Measurements from ENCODE around the gene BRICD5. TPM values are rescaled to one million over a fixed set of nuclear protein-coding genes. Genes with fewer than 3 reads are reported as not detected.

BRICD5 gene
- total RNA-seq, 4 donors from 2014 or later = 0.72 to 10.3 (median 3.5) TPM

DNA sequence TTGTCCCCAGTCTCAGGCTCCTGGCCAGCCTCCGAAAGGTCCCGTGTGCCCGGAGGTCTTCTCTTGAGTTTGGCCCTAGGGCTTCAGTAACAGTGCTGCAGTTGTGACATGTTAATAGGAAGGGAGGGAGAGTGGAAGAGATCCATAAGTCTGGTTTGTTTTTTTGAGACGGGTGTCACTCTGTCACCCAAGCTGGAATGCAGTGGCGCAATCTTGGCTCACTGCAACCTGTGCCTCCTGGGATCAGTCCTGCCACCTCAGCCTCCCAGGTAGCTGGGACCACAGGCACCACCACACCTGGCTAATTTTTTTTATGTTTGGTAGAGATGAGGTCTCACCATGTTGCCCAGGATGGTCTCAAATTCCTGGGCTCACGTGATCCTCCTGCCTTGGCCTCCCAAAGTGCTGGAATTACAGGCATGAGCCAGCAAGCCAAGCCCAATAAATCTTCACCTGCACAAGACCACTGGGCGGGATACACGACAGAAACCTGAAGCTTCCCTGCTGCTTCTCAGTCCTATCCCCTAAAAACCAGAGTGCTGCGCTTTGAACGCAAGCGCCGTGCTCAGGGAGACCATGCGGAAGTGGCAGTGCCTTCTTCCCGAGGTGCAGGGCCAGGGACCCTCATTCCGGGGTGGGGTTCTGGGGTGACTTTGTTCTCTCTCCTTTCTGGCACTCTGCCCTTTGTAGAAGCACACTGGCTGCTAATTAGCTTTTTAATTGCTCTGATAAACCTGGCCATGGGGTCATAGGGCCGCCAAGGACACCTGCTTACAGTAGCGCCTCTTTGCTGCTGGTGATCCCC lies 44.2 kb downstream of the BRICD5 start:
- Histone ChIP-seq H3K9me3 (no peaks in the 10 kb centered on the region), H3K4me1 (peaks cover 0 to 32% (median 8%) of the 10 kb centered on the region in 3 donors), H3K4me3 (no peak overlapping the region), H3K27ac (no peak overlapping the region), H3K36me3 (peaks cover 0 to 69% of the 10 kb centered on the region in 2 donors), H3K27me3 (no peaks in the 10 kb centered on the region)
- 81 to 100% methylated on average over 1 to 3 of the region's 17 CpGs for WGBS, 2 donors (ENCODE audit: low coverage in 1 of 2)
- no peak for TF ChIP-seq POLR2A (IDR thresholded peaks at IDR 0.05)
- no peak for TF ChIP-seq EP300 (IDR thresholded peaks at IDR 0.05)
- TF ChIP-seq POLR2AphosphoS5 (IDR thresholded peaks at IDR 0.05) = no peak
- TF ChIP-seq, protein P1, sequence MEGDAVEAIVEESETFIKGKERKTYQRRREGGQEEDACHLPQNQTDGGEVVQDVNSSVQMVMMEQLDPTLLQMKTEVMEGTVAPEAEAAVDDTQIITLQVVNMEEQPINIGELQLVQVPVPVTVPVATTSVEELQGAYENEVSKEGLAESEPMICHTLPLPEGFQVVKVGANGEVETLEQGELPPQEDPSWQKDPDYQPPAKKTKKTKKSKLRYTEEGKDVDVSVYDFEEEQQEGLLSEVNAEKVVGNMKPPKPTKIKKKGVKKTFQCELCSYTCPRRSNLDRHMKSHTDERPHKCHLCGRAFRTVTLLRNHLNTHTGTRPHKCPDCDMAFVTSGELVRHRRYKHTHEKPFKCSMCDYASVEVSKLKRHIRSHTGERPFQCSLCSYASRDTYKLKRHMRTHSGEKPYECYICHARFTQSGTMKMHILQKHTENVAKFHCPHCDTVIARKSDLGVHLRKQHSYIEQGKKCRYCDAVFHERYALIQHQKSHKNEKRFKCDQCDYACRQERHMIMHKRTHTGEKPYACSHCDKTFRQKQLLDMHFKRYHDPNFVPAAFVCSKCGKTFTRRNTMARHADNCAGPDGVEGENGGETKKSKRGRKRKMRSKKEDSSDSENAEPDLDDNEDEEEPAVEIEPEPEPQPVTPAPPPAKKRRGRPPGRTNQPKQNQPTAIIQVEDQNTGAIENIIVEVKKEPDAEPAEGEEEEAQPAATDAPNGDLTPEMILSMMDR (IDR thresholded peaks at IDR 0.05) = no peak
- no peak for ATAC-seq

DNA sequence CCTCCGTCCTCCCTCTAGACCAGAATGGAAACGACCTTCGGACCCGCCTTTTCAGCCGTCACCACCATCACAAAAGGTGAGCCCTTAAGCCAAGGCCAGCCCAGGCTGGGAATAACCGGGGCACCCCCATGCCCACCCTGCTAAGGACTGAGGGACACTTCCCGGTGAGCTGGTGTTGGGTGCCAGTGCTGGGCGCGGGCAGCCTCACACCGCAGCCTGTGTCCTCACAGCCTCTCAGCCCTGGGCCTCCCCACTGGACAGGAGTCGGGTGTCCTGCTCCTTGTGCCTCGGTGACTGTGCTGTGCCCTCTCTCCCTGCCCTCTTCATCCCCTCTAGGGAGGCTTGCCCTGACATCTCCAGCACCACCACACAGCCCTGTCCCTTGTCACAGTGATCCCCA lies 44.8 kb downstream of the BRICD5 start:
- Histone ChIP-seq H3K4me3 (no peak overlapping the region), H3K9me3 (no peaks in the 10 kb centered on the region), H3K36me3 (peaks cover 0 to 63% of the 10 kb centered on the region in 2 donors), H3K27me3 (no peaks in the 10 kb centered on the region), H3K4me1 (peaks cover 0 to 38% (median 8%) of the 10 kb centered on the region in 3 donors), H3K27ac (no peak overlapping the region)
- no peak for ATAC-seq
- TF ChIP-seq EP300 (IDR thresholded peaks at IDR 0.05) (no peak), POLR2A (IDR thresholded peaks at IDR 0.05) (no peak), POLR2AphosphoS5 (IDR thresholded peaks at IDR 0.05) (no peak)
- TF ChIP-seq, protein P1 (IDR thresholded peaks at IDR 0.05) = no peak
- 100% methylated on average over 2 of the region's 12 CpGs; no CpG with 5 or more reads in 1 of the 2 donors for WGBS, 2 donors (ENCODE audit: low coverage in 1 of 2)

DNA sequence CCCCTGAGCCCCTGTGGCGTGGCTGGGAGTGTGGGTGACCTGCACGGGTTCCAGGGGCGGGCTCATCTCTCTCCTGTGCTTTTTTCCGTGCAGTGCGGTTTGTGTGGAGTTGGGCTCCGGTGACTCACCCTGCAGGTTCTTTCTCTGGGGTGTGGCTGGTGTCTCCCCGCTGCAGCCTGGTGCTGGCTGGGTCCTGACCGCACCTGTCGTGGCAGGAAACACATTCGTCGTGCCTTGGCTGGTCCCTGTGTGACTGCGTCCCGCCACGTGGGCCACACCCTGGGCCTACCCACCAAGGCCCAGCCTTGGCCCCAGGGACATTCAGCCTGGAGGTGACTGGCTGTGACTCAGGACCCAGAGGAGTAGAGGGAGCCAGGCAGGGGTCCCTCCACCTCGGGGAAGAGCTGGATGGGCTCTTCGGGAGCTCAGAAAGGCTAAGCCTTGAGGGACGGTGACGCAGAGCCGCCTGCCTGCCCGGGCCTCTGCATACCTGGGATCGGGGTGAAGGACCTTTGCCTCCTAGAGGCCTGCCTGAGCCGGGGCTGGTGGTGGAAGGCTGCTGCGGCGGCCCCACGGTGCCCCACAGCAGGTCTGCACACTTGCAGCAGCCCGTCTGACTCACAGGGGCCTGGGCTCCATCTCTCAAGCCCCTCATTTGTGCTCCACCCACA lies 47.3 kb downstream of the BRICD5 start:
- Histone ChIP-seq H3K27ac (peak overlapping the region in 3 of 4 donors; percentile 11 to 95 (median 94)), H3K9me3 (no peaks in the 10 kb centered on the region), H3K4me1 (peaks cover 3 to 54% (median 28%) of the 10 kb centered on the region in 3 donors), H3K27me3 (no peaks in the 10 kb centered on the region), H3K36me3 (peaks cover 0 to 38% of the 10 kb centered on the region in 2 donors), H3K4me3 (no peak overlapping the region)
- TF ChIP-seq POLR2A (IDR thresholded peaks at IDR 0.05) = no peak
- no peak for TF ChIP-seq POLR2AphosphoS5 (IDR thresholded peaks at IDR 0.05)
- TF ChIP-seq, protein P1 (IDR thresholded peaks at IDR 0.05) = no peak
- no peak for TF ChIP-seq EP300 (IDR thresholded peaks at IDR 0.05)
- ATAC-seq = no peak
- no CpG with 5 or more reads among the region's 26 CpGs for WGBS, 2 donors (ENCODE audit: low coverage in 1 of 2)

DNA sequence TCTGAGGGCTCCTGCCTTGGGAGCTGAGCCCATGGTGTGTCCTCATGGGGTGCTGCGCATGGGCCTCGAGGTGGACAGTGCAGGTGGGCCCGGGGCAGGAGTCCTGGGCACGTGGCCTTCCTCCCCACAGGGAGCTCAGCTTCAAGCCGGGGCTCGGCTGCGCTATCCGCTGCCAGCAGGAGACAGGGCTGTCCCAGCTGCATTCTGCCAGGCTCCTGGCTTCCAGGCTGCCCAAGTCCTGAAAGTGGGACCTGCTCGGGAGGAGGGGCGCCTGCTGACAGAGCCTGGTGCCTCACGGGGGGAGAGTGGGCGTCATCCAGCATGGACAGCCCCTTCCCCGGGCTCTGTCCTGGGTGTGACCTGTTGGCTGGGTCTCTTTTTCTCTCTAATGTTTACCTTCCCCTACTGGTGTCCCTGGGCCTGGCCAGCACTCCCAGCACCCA lies 48.0 kb downstream of the BRICD5 start:
- no peak for ATAC-seq
- no peaks in the 10 kb centered on the region for H3K9me3 ChIP-seq
- peaks cover 0 to 31% of the 10 kb centered on the region in 2 donors for H3K36me3 ChIP-seq
- TF ChIP-seq EP300 (IDR thresholded peaks at IDR 0.05) (no peak), POLR2AphosphoS5 (IDR thresholded peaks at IDR 0.05) (no peak), POLR2A (IDR thresholded peaks at IDR 0.05) (no peak)
- TF ChIP-seq, protein P1 (IDR thresholded peaks at IDR 0.05) = no peak
- H3K4me3 ChIP-seq = no peak overlapping the region
- H3K27ac ChIP-seq = peak overlapping the region in 3 of 4 donors; percentile 11 to 95 (median 94)
- WGBS, 2 donors (ENCODE audit: low coverage in 1 of 2) = 40% methylated on average over 1 of the region's 13 CpGs; no CpG with 5 or more reads in 1 of the 2 donors
- H3K4me1 ChIP-seq = peaks cover 3 to 61% (median 34%) of the 10 kb centered on the region in 3 donors
- H3K27me3 ChIP-seq = no peaks in the 10 kb centered on the region

All from gastroesophageal sphincter (tissue), 4 donors.